Activated T-helper 2 cell treated with anti-CD3 and anti-CD28 coated beads, Interferon-gamma antibody, Interleukin-2, Interleukin-4, amounts not matched to agents 10 μg/mL and 5 μg/mL and 100 μg/mL, durations not matched to agents 14 hours and 24 hours and 36 hours (primary cell): Measurements from ENCODE around the gene CBR4. TPM values are rescaled to one million over a fixed set of nuclear protein-coding genes. Genes with fewer than 3 reads are reported as not detected.
"Not testable (repeated sequence)": the region's sequence is repeated elsewhere in the genome, so short reads cannot be mapped to it uniquely, and the experiment has no call there.

Source experiments
- DNase-seq: peaks from one replicate; pipeline ENCODE4 v3.0.0; 2021; ENCODE audit warnings: low spot score
- H3K27ac Mint-ChIP-seq: one replicate; pipeline ENCODE4 v1.8.0; 2021; ENCODE audit warnings: mixed read lengths
- H3K27me3 Mint-ChIP-seq: one replicate; pipeline ENCODE4 v1.8.0; 2021; ENCODE audit warnings: low read depth, mixed read lengths
- H3K36me3 Mint-ChIP-seq: one replicate; pipeline ENCODE4 v1.8.0; 2021; ENCODE audit warnings: low read depth, mixed read lengths
- H3K4me1 Mint-ChIP-seq: one replicate; pipeline ENCODE4 v1.8.0; 2021; ENCODE audit warnings: low read depth, mixed read lengths
- H3K4me3 Mint-ChIP-seq: one replicate; pipeline ENCODE4 v1.8.0; 2021; ENCODE audit warnings: low read depth, mild to moderate bottlenecking, moderate library complexity, mixed read lengths
- H3K9me3 Mint-ChIP-seq: one replicate; pipeline ENCODE4 v1.8.0; 2021; ENCODE audit warnings: mixed read lengths
- intact Hi-C: fragments of 100-400 bp; cut with micrococcal nuclease; formaldehyde crosslinking; loops from one replicate; pipeline ENCODE4 v1.15.1; 2023
- total RNA-seq: library from RNA; stranded (reverse); gene quantifications from 2 replicates; pipeline ENCODE4 v1.2.3, GENCODE V29; 2022

Gene CBR4
- total RNA-seq, 1 donor from 2014 or later: 21.6 TPM

DNA sequence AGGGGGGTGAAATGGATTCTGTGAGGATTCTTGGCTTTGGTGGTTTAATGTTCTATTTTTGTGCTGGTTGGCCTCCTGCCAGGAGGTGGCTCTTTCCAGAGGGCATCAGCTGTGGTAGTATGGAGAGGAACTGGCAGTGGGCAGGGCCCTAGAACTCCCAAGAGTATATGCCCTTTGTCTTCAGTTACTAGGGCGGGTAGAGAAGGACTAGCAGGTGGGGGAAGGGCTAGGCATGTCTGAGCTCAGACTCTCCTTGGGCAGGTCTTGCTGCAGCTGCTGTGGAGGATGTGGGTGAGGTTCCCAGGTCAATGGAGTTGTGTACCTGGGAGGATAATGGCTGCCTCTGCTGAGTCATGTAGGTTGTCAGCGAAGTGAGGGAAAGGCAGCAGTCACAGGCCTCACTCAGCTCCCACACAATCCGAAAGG lies 57.2 kb downstream of the CBR4 start:
- H3K36me3 Mint-ChIP-seq, intact Hi-C loops, H3K9me3 Mint-ChIP-seq, H3K4me1 Mint-ChIP-seq, H3K27ac Mint-ChIP-seq, H3K4me3 Mint-ChIP-seq, H3K27me3 Mint-ChIP-seq, DNase-seq: not testable (repeated sequence)

GRCh38 chr4:168945291-168945690 lies 64.8 kb downstream of the CBR4 start:
- no peak for DNase-seq
- H3K9me3 Mint-ChIP-seq: peaks cover 5% of the 10 kb centered on the region
- no peak overlapping the region for H3K4me3 Mint-ChIP-seq
- peaks cover 11% of the 10 kb centered on the region for H3K27me3 Mint-ChIP-seq
- H3K36me3 Mint-ChIP-seq: no peaks in the 10 kb centered on the region
- intact Hi-C loops: no loop called here
- H3K27ac Mint-ChIP-seq: no peak overlapping the region
- no peaks in the 10 kb centered on the region for H3K4me1 Mint-ChIP-seq

DNA sequence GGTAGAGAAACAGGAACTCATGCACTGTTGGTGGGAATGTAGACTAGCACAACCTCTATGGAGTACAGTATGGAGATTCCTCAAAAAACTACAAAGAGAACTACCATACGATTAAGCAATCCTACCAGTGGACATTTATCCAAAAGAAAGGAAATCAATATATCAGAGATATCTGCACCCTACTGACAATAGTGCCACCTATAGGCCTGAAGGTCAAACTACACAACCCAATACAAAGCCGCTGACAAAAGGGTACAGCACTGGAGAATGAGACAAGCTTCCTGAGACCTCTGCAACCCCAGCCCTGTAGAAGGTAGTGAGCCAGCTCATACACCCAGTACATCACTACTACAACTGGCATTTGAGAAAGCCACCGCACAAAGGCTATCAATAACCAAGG lies 67.1 kb downstream of the CBR4 start:
- Mint-ChIP-seq H3K4me3 (no peak overlapping the region), H3K27ac (no peak overlapping the region), H3K27me3 (peaks cover 6% of the 10 kb centered on the region), H3K36me3 (no peaks in the 10 kb centered on the region), H3K4me1 (no peaks in the 10 kb centered on the region), H3K9me3 (peaks cover 7% of the 10 kb centered on the region)
- intact Hi-C loops: no loop called here
- no peak for DNase-seq
